ENCODE data around the gene PRSS53.

GRCh38 chr16:31079342-31079944 lies 9.3 kb downstream of the PRSS53 start:
- no peak for TF ChIP-seq CTCF (IDR thresholded peaks at IDR 0.05; ENCODE audit: low read length)
- TF ChIP-seq EZH2 (optimal IDR thresholded peaks at IDR 0.05; ENCODE audit: low read depth, low read length): no peak
